ENCODE results near the gene DUS2.

DUS2 gene

GRCh38 chr16:68047987-68048386, 24.9 kb downstream of the DUS2 start:
- DNase-seq, result no peak

GRCh38 chr16:68049449-68049848, 26.4 kb downstream of the DUS2 start:
- no peak for DNase-seq

GRCh38 chr16:68055395-68055794, 32.3 kb downstream of the DUS2 start:
- DNase-seq, result no peak

GRCh38 chr16:68059804-68060203, 36.7 kb downstream of the DUS2 start:
- no peak for DNase-seq

GRCh38 chr16:68061396-68061795, 38.3 kb downstream of the DUS2 start:
- no peak for DNase-seq

GRCh38 chr16:68062910-68063393, 39.9 kb downstream of the DUS2 start:
- DNase-seq, result no peak

GRCh38 chr16:68064791-68065365, 41.8 kb downstream of the DUS2 start:
- peak; percentile 66 for DNase-seq

- DNase-seq, result no peak
Measured at GRCh38 chr16:68065716-68066305, 42.7 kb downstream of the DUS2 start.

GRCh38 chr16:68066763-68067162, 43.7 kb downstream of the DUS2 start:
- DNase-seq, result no peak

- DNase-seq, result no peak
Measured at GRCh38 chr16:68068926-68069325, 45.8 kb downstream of the DUS2 start.

GRCh38 chr16:68069511-68070248, 46.6 kb downstream of the DUS2 start:
- no peak for DNase-seq

- DNase-seq, result no peak
Measured at GRCh38 chr16:68070249-68070730, 47.2 kb downstream of the DUS2 start.

GRCh38 chr16:68070806-68071517, 47.9 kb downstream of the DUS2 start:
- no peak for DNase-seq

GRCh38 chr16:68071518-68071901, 48.4 kb downstream of the DUS2 start:
- DNase-seq, result no peak

- DNase-seq, result no peak
Measured at GRCh38 chr16:68072038-68072695, 49.1 kb downstream of the DUS2 start.

GRCh38 chr16:68073902-68074760, 51.0 kb downstream of the DUS2 start:
- DNase-seq, result no peak

- DNase-seq, result no peak
Measured at GRCh38 chr16:68074850-68075555, 51.9 kb downstream of the DUS2 start.

GRCh38 chr16:68075980-68076379, 52.9 kb downstream of the DUS2 start:
- no peak for DNase-seq

GRCh38 chr16:68076560-68076959, 53.5 kb downstream of the DUS2 start:
- no peak for DNase-seq

GRCh38 chr16:68077866-68078700, 55.0 kb downstream of the DUS2 start:
- DNase-seq, result no peak
